H1 (cell line): Measurements from ENCODE around the gene CACNA1E. TPM values are rescaled to one million over a fixed set of nuclear protein-coding genes. Genes with fewer than 3 reads are reported as not detected.

Experiments
- CTCF ChIA-PET: fragments of 300-600 bp; sonication (Branson Sonifier 250); formaldehyde crosslinking; loops from one replicate; lab custom pipeline; 2021; ENCODE audit not compliant: partially characterized antibody; lab: Charles Lee
- POLR2A ChIA-PET: fragments of 300-600 bp; sonication (Branson Sonifier 250); formaldehyde crosslinking; loops from one replicate; lab custom pipeline; 2021; ENCODE audit warnings: inconsistent platforms; ENCODE audit not compliant: partially characterized antibody; lab: Charles Lee
- DNase-seq, 2 experiments: peaks; one replicate each; pipeline versions ENCODE4 v3.0.0 to v3.0.0-alpha.2; 2010 to 2022; ENCODE audit warnings: low spot score in 2 of 2, low read depth in 1 of 2, mixed read lengths in 1 of 2
- FAIRE-seq: peaks from 2 replicates; lab custom pipeline; 2011; peaks lifted over from hg19 to GRCh38; lab: Jason Lieb, UNC
- H2AFZ ChIP-seq: 2 replicates; pipeline ENCODE4 v1.8.1; 2012; ENCODE audit warnings: low read length, inconsistent platforms
- H2AK5ac ChIP-seq: 2 replicates; pipeline ENCODE4 v1.6.1; 2013; ENCODE audit warnings: low read depth, low read length
- H2BK120ac ChIP-seq: replicated peaks from 2 replicates; pipeline ENCODE3; 2013; ENCODE audit warnings: low read depth, low read length, inconsistent platforms
- H2BK12ac ChIP-seq: 2 replicates; pipeline ENCODE4 v1.6.1; 2013; ENCODE audit warnings: low read depth, low read length
- H2BK15ac ChIP-seq: 2 replicates; pipeline ENCODE4 v1.6.1; 2013; ENCODE audit warnings: low read length
- H2BK20ac ChIP-seq: 2 replicates; pipeline ENCODE4 v1.6.1; 2013; ENCODE audit warnings: low read length
- H2BK5ac ChIP-seq: 2 replicates; pipeline ENCODE4 v1.6.1; 2013; ENCODE audit warnings: low read depth, low read length
- H3K14ac ChIP-seq: 2 replicates; pipeline ENCODE4 v1.6.1; 2013; ENCODE audit warnings: inconsistent platforms; ENCODE audit not compliant: insufficient read length
- H3K18ac ChIP-seq: 2 replicates; pipeline ENCODE4 v1.6.1; 2013; ENCODE audit warnings: low read length; ENCODE audit errors: extremely low read depth
- H3K23ac ChIP-seq: 2 replicates; pipeline ENCODE4 v1.6.1; 2013; ENCODE audit warnings: inconsistent platforms; ENCODE audit not compliant: insufficient read length
- H3K23me2 ChIP-seq: 2 replicates; pipeline ENCODE4 v1.6.1; 2013; ENCODE audit warnings: low read depth, low read length
- H3K27ac ChIP-seq: 2 replicates; pipeline ENCODE4 v1.6.1; 2011; ENCODE audit warnings: low read depth, low read length, inconsistent platforms
- H3K27me3 ChIP-seq, 4 experiments: replicated peaks in 1 of 4; 1 replicate in 1 of 4; 2 replicates in 3 of 4; pipeline versions ENCODE4 v1.6.1 to v1.8.1; 2011 to 2013; ENCODE audit warnings: low read length in 3 of 4, mild to moderate bottlenecking in 3 of 4, inconsistent platforms in 2 of 4, mixed read lengths in 2 of 4, moderate library complexity in 1 of 4; ENCODE audit not compliant: control insufficient read depth in 3 of 4, insufficient read depth in 3 of 4; ENCODE audit errors: extremely low read depth in 1 of 4
- H3K36me3 ChIP-seq, 4 experiments: 2 replicates each; pipeline versions ENCODE4 v1.6.1 to v1.8.1; 2011 to 2013; ENCODE audit warnings: mild to moderate bottlenecking in 4 of 4, low read length in 3 of 4, moderate library complexity in 2 of 4, control low read depth in 1 of 4, inconsistent platforms in 1 of 4; ENCODE audit not compliant: insufficient read depth in 4 of 4, control insufficient read depth in 2 of 4
- H3K4ac ChIP-seq: replicated peaks from 2 replicates; pipeline ENCODE3; 2013; ENCODE audit warnings: low read length, low read depth, mixed read lengths, inconsistent platforms; ENCODE audit not compliant: insufficient read length
- H3K4me1 ChIP-seq, 4 experiments: replicated peaks in 1 of 4; 1 replicate in 1 of 4; 2 replicates in 3 of 4; pipeline versions ENCODE4 v1.6.1 to v1.8.1; 2011 to 2013; ENCODE audit warnings: low read length in 3 of 4, inconsistent platforms in 2 of 4, mixed read lengths in 1 of 4; ENCODE audit not compliant: insufficient read depth in 4 of 4, control insufficient read depth in 3 of 4
- H3K4me2 ChIP-seq, 2 experiments: 2 replicates each; pipeline versions ENCODE4 v1.6.1 to v1.8.1; 2011 to 2013; ENCODE audit warnings: low read depth in 2 of 2, low read length in 2 of 2, control low read depth in 1 of 2, inconsistent platforms in 1 of 2, mild to moderate bottlenecking in 1 of 2; ENCODE audit not compliant: insufficient read depth in 1 of 2
- H3K4me3 ChIP-seq, 4 experiments: fragments of 200-600, 300-600 bp in 1 of 4; sonication (generic), shearing (Covaris generic), sonication (Bioruptor Twin) in 1 of 4; 2 replicates each; pipeline versions ENCODE4 v1.5.1 to v1.8.1; 2011 to 2016; ENCODE audit warnings: low read length in 4 of 4, low read depth in 3 of 4, control low read depth in 2 of 4, inconsistent platforms in 2 of 4, mild to moderate bottlenecking in 2 of 4, mixed read lengths in 1 of 4, moderate library complexity in 1 of 4; ENCODE audit not compliant: insufficient read depth in 2 of 4; ENCODE audit errors: extremely low read depth in 1 of 4
- H3K56ac ChIP-seq: replicated peaks from 2 replicates; pipeline ENCODE3; 2013; ENCODE audit warnings: low read depth, mild to moderate bottlenecking, mixed read lengths, low read length, inconsistent platforms; ENCODE audit not compliant: insufficient read length
- H3K79me1 ChIP-seq: 2 replicates; pipeline ENCODE4 v1.6.1; 2013; ENCODE audit warnings: low read depth, low read length, control low read depth
- H3K79me2 ChIP-seq, 2 experiments: 2 replicates each; pipeline versions ENCODE4 v1.6.1 to v1.8.1; 2012 to 2013; ENCODE audit warnings: low read length in 2 of 2, mild to moderate bottlenecking in 2 of 2, inconsistent platforms in 1 of 2; ENCODE audit not compliant: insufficient read depth in 2 of 2, control insufficient read depth in 1 of 2
- H3K9ac ChIP-seq, 4 experiments: replicated peaks in 1 of 4; 1 replicate in 1 of 4; 2 replicates in 3 of 4; pipeline versions ENCODE4 v1.6.1 to v1.8.1; 2011 to 2013; ENCODE audit warnings: low read depth in 3 of 4, low read length in 3 of 4, control low read depth in 2 of 4, mild to moderate bottlenecking in 2 of 4, moderate library complexity in 2 of 4, inconsistent platforms in 1 of 4; ENCODE audit errors: extremely low read depth in 1 of 4
- H3K9me3 ChIP-seq, 2 experiments: 2 replicates each; pipeline versions ENCODE4 v1.6.1 to v1.8.1; 2012 to 2013; ENCODE audit warnings: mild to moderate bottlenecking in 2 of 2, moderate library complexity in 2 of 2, control low read depth in 1 of 2, inconsistent platforms in 1 of 2, low read depth in 1 of 2, low read length in 1 of 2, mixed read lengths in 1 of 2; ENCODE audit not compliant: insufficient read depth in 2 of 2
- H4K20me1 ChIP-seq, 2 experiments: replicated peaks in 1 of 2; 2 replicates each; pipeline versions ENCODE3 to v1.8.1; 2011 to 2013; ENCODE audit warnings: inconsistent platforms in 2 of 2, low read length in 2 of 2, mild to moderate bottlenecking in 1 of 2; ENCODE audit not compliant: insufficient read depth in 2 of 2, control insufficient read depth in 1 of 2
- H4K5ac ChIP-seq: 2 replicates; pipeline ENCODE4 v1.6.1; 2013; ENCODE audit warnings: low read length, low read depth, mixed read lengths, inconsistent platforms; ENCODE audit not compliant: insufficient read length
- H4K8ac ChIP-seq: 2 replicates; pipeline ENCODE4 v1.8.0; 2013; ENCODE audit warnings: mild to moderate bottlenecking, moderate library complexity, low read length, inconsistent platforms; ENCODE audit not compliant: insufficient read depth; ENCODE audit errors: extremely low read depth
- H4K91ac ChIP-seq: replicated peaks from 2 replicates; pipeline ENCODE3; 2013; ENCODE audit warnings: low read length, mixed read lengths, inconsistent platforms; ENCODE audit not compliant: insufficient read length
- CTBP2 ChIP-seq: IDR thresholded peaks from 2 replicates; pipeline ENCODE4 v1.7.0; 2011; ENCODE audit warnings: borderline replicate concordance, mild to moderate bottlenecking, moderate library complexity, mixed read lengths, low read length; ENCODE audit not compliant: insufficient read depth, insufficient read length
- GABPA ChIP-seq: IDR thresholded peaks from 2 replicates; pipeline ENCODE4 v1.6.1; 2011; ENCODE audit warnings: mild to moderate bottlenecking, low read length, moderate library complexity, borderline replicate concordance; ENCODE audit not compliant: insufficient read depth
- HDAC2 ChIP-seq, 2 experiments: fragments of 300-600 bp in 1 of 2; sonication (generic) in 1 of 2; IDR thresholded peaks; 2 replicates each; pipeline ENCODE4 v1.6.1; 2011 to 2012; ENCODE audit warnings: low read depth in 2 of 2, low read length in 2 of 2, mild to moderate bottlenecking in 2 of 2, moderate library complexity in 2 of 2, borderline replicate concordance in 1 of 2, inconsistent platforms in 1 of 2
- HDAC6 ChIP-seq: IDR thresholded peaks from one replicate; pipeline ENCODE4 v1.7.1; 2012; ENCODE audit warnings: low read depth, mild to moderate bottlenecking, inconsistent platforms, low read length, moderate library complexity
- JUN ChIP-seq: IDR thresholded peaks from 2 replicates; pipeline ENCODE4 v1.6.1; 2011; ENCODE audit warnings: low read depth, mild to moderate bottlenecking, improper control_type of control experiment, low read length
- NRF1 ChIP-seq: IDR thresholded peaks from 2 replicates; pipeline ENCODE4 v1.6.1; 2011; ENCODE audit warnings: mild to moderate bottlenecking, low read depth, low read length, improper control_type of control experiment
- PHF8 ChIP-seq: fragments of 200-600 bp; sonication (generic); conservative IDR thresholded peaks from 2 replicates; pipeline ENCODE4 v1.7.1; 2012; ENCODE audit warnings: low read depth, mild to moderate bottlenecking, inconsistent platforms, low read length, moderate library complexity
- SP1 ChIP-seq: IDR thresholded peaks from 2 replicates; pipeline ENCODE4 v1.6.1; 2011; ENCODE audit warnings: low read depth, low read length
- WGBS, 2 experiments: shearing (Covaris generic) in 1 of 2; methylation state at CpG; one replicate each; pipeline versions ENCODE4 v1.1.6 to v1.1.7; 2013 to 2015; ENCODE audit warnings: low lambda C conversion rate in 2 of 2, mixed read lengths in 2 of 2, inconsistent platforms in 1 of 2, low coverage in 1 of 2, missing lambda C conversion rate in 1 of 2; ENCODE audit not compliant: insufficient replicate concordance in 2 of 2, insufficient coverage in 1 of 2, insufficient read length in 1 of 2; ENCODE audit errors: extremely low coverage in 1 of 2, missing lambda C conversion rate in 1 of 2; 5-methylcytosine and 5-hydroxymethylcytosine counted together
- polyA plus RNA-seq, 7 experiments: library from polyadenylated mRNA; depleted of rRNA in 3 of 7; stranded (reverse) in 5 of 7; unstranded in 2 of 7; fragments of >200 nt in 5 of 7; fragments of 200-250 nt in 2 of 7; gene quantifications; 1 replicate in 5 of 7; 2 replicates in 1 of 7; 4 replicates in 1 of 7; pipeline versions ENCODE4 v1.2.1 to v1.2.3, GENCODE V29; 2011 to 2013; ENCODE audit warnings: missing spikeins in 2 of 7, mixed read lengths in 2 of 7
- total RNA-seq: library from RNA; stranded (reverse); fragmentation: NEBNext Ultra II Directional; extraction: Animal tissue kit (Norgen Biotek cat#: 25700); gene quantifications from 2 replicates; pipeline ENCODE4 v1.2.1, GENCODE V29; 2021
- TF ChIP-seq, protein P1 (sequence below): IDR thresholded peaks from 2 replicates; pipeline ENCODE4 v1.6.1; 2012; ENCODE audit warnings: inconsistent platforms
- TF ChIP-seq, protein P2 (sequence below): IDR thresholded peaks from 2 replicates; pipeline ENCODE4 v1.6.1; 2011; ENCODE audit warnings: low read length, improper control_type of control experiment

CACNA1E gene
- total and polyA plus RNA-seq, 2 of the 8 experiments (the other 6 are each of a cell fraction or from before 2014, with no cell fraction given): 0.98 to 1.3 TPM

DNA sequence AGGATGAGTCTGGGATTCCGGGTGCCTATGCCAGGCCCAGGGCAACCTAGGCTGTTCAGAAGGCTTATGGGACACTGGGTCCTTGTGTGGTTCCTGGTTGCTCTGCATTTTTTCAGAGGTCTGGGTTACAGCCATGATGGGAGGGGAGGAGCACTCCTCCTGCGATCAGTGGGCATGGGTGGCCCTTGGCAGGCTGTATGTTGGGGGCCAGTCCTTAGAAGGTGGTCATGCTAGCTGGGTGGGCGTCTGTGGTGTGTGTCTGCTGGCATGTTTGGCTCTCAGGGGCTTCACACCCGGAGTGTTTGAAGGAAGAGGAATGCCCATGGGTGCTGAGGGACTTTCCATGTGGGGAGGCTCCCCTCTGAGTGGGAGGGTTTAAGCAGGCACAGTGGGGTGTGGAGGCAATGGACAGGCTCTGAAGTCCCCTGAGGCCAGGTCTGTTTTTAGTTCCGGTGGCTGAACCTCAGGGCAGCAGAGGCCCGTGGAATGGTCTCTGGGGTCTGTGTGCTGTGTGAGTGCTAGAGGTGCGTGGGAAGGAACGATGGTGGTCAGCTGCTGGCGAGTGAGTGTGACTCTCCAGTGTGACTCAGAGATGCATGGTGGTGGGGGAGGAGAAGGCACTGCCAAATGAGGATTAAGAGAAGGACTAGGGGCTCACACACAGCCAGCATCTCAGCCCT, 25.3 kb downstream of the CACNA1E start:
- Histone ChIP-seq H3K18ac (no peak overlapping the region), H4K91ac (no peak overlapping the region), H3K9me3 (no peaks in the 10 kb centered on the region), H4K20me1 (no peaks in the 10 kb centered on the region), H4K5ac (no peak overlapping the region), H2BK12ac (peak overlapping the region; percentile 27; the same call in 1 of the 2 replicates), H3K79me2 (no peaks in the 10 kb centered on the region), H3K56ac (no peak overlapping the region), H3K14ac (no peak overlapping the region), H3K23me2 (0 out of 2 replicates have a peak, but pooled peaks cover 2% of the 10 kb centered on the region), H3K23ac (no peak overlapping the region), H2BK120ac (no peak overlapping the region), H2AFZ (no peak overlapping the region), H2BK20ac (no peak overlapping the region), H3K4me1 (0 out of 7 replicates have a peak, but pooled peaks cover 0 to under 1% (median 0%) of the 10 kb centered on the region in 4 experiments), H3K4ac (no peak overlapping the region), H3K27me3 (no peaks in the 10 kb centered on the region), H2AK5ac (no peak overlapping the region), H3K4me3 (no peak overlapping the region), H3K36me3 (no peaks in the 10 kb centered on the region), H2BK15ac (0 out of 2 replicates have a peak overlapping the region, but pooled peaks have one; percentile 41), H3K27ac (no peak overlapping the region), H4K8ac (no peak overlapping the region), H3K4me2 (no peak overlapping the region), H3K79me1 (no peaks in the 10 kb centered on the region), H3K9ac (no peak overlapping the region), H2BK5ac (no peak overlapping the region; the same call in 1 of the 2 replicates)
- FAIRE-seq: no peak
- CTCF ChIA-PET: interaction anchor here (0.7 to 1.6 kb wide), 7 partner anchors 10 to 428 kb away, joined by 3 to 6 read pairs (median 4); no protein-coding TSS in a partner anchor
- POLR2A ChIA-PET: interaction anchor here (1.1 kb wide), 1 partner anchor 30 kb away, joined by 3 read pairs; no protein-coding TSS in a partner anchor
- DNase-seq: no peak
- WGBS, 2 experiments: 86% methylated on average over 8 of the region's 9 CpGs; no CpG with 5 or more reads in 1 of the 2 experiments
- TF ChIP-seq, protein P1, sequence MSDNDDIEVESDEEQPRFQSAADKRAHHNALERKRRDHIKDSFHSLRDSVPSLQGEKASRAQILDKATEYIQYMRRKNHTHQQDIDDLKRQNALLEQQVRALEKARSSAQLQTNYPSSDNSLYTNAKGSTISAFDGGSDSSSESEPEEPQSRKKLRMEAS: no peak
- no peak for TF ChIP-seq SP1
- TF ChIP-seq NRF1: no peak
- TF ChIP-seq HDAC2 (IDR thresholded peaks at IDR 0.05; ENCODE audit: borderline replicate concordance in 1 of 2, low read depth in 2 of 2, low read length in 2 of 2): no peak
- no peak for TF ChIP-seq JUN
- no peak for TF ChIP-seq HDAC6
- no peak for TF ChIP-seq GABPA
- TF ChIP-seq CTBP2: no peak
- TF ChIP-seq, protein P2, sequence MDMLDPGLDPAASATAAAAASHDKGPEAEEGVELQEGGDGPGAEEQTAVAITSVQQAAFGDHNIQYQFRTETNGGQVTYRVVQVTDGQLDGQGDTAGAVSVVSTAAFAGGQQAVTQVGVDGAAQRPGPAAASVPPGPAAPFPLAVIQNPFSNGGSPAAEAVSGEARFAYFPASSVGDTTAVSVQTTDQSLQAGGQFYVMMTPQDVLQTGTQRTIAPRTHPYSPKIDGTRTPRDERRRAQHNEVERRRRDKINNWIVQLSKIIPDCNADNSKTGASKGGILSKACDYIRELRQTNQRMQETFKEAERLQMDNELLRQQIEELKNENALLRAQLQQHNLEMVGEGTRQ: no peak
- no peak for TF ChIP-seq PHF8
